RWPE1 (cell line): Measurements from ENCODE around the gene CCDC116.
A peak's percentile ranks its signal among the peaks of the same experiment; 100 is the strongest.

Source experiments
- CTCF ChIA-PET: fragments of 350-600 bp; sonication (Branson Sonifier 250); formaldehyde crosslinking; extraction: SDS; loops from one replicate; lab custom pipeline; 2021; lab: Yijun Ruan, JAX
- POLR2A ChIA-PET: fragments of 400-600 bp; formaldehyde crosslinking; extraction: SDS; loops from one replicate; lab custom pipeline; 2020; ENCODE audit warnings: antibody characterized with exemption; ENCODE audit not compliant: low non-redundant PET; lab: Yijun Ruan, JAX
- DNase-seq: peaks from one replicate; pipeline ENCODE4 v3.0.0; 2012; ENCODE audit warnings: low spot score
- H3K27ac ChIP-seq: fragments of 450-650 bp; 2 replicates; pipeline ENCODE4 v1.5.1; 2017
- TF ChIP-seq, protein P1 (sequence below): fragments of 450-650 bp; conservative IDR thresholded peaks from 2 replicates; pipeline ENCODE4 v1.5.1; 2017; ENCODE audit warnings: low read depth, mild to moderate bottlenecking

CCDC116 gene, protein sequence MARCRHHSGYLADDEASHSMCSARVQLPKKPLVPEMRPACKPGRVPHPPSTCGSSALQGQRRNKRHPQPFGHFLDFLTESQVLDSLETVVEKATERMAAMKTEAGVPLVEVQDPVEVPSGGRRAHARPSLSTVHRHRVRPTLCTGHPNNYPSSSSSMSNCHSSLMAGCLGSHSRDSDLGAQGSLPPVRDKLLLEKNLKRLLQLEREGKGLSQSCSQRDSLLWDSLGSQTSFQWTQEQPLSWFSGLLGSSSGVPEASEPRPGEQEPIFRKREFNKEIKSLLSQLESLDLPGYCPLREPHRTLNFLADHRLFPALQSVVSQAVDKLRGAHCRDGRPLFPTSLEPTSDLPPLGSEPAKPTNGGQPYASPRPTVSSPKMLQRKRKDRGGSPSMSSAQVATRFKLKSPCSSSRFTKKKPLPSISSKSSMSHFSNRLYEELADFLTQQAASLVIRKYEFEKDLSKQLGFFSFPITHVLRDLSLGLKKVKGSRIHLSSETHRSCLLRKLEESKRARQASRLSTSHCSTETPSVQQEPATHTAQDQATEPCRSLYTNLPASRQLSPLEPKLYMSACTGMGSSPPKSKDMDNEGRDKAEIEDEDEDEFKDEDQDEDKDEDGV

DNA sequence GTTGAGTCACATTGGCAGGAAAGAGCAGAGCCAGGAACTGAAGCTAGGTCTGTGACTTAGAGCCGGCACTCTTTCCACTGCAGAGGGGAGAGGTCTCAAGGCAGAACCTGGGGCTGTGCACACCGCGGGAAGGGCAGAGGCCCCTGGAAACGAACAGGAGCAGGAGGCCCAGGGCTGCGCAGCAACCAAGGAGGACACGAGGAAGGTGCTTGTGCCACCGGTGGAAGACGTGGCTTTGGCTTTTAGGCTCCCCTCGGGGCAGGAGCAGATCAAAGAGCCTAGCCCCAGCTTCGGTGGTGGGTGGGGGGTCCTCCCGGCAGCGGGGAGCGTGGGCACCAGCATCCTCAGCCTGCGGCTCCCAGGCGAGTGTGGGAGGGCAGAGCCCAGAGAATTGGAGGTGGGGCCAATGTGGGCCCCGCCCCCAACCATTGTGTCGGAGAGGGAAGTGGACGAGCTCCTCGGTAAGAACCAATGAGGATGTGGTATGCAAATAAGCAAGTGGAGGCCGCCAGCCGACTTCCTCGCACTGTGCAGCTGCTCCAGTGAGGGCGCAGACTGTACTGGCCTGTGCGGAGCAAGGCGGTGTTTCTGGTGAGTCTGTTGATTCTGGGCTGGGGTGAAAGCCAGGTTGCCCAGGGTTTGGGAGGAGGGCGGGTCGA is at the start of gene CCDC116:
Gene CCDC116 (plus strand): TSS at position 524 of the 659 bp plus-strand sequence. CDS start 422 bp downstream, outside the sequence.
- H3K27ac ChIP-seq = no peak within 1 kb of the TSS
- POLR2A ChIA-PET = no interaction called here
- CTCF ChIA-PET = no interaction called here
- no peak for DNase-seq
- TF ChIP-seq, protein P1, sequence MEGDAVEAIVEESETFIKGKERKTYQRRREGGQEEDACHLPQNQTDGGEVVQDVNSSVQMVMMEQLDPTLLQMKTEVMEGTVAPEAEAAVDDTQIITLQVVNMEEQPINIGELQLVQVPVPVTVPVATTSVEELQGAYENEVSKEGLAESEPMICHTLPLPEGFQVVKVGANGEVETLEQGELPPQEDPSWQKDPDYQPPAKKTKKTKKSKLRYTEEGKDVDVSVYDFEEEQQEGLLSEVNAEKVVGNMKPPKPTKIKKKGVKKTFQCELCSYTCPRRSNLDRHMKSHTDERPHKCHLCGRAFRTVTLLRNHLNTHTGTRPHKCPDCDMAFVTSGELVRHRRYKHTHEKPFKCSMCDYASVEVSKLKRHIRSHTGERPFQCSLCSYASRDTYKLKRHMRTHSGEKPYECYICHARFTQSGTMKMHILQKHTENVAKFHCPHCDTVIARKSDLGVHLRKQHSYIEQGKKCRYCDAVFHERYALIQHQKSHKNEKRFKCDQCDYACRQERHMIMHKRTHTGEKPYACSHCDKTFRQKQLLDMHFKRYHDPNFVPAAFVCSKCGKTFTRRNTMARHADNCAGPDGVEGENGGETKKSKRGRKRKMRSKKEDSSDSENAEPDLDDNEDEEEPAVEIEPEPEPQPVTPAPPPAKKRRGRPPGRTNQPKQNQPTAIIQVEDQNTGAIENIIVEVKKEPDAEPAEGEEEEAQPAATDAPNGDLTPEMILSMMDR = no peak

DNA sequence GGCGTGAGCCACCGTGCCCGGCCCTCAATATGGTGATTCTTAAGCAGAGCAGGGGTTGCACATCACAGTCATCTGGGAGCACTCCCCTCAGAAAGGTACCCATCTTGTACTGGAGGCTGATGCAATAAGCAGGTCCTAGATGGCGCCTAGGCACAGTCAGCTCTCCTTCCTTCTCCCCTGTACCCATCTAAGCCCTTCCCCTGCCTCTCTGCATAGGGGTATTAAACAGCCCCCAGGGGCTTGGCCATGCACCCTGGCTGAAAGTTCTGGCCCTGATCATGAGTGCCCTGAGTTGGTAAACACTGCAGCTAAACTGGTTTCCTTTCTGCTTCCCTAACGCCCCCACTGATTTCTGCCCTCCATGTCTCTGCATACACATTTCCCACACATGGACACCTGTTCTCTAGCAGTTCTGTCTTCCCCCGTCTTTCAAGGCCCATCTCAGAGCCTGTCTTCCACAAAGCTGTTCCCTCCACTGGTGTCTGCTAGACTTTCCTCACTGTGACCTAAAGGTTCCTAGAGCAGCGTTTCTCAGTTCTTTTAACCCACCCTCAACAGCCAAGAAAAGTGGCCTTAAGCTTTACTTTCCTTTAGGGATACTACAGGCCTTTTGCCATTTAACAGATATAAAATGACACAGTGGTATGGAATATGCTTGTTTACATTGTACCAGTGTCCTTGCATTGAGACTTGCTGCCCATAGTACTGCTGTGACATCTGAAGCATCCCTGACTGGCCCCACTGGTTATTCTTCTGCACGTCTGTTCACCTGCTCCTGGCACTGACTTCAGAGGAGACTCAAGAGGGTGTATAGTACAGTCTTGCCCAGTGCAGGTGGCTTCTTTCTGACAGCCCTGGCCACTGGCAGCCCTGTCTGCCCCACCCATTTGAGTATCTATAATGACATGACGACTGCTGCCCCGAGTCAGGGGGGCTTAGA is 49.5 kb upstream of the CCDC116 start:
- CTCF ChIA-PET = no interaction called here
- peak overlapping the region; percentile 56 for H3K27ac ChIP-seq
- POLR2A ChIA-PET = no interaction called here
- TF ChIP-seq, protein P1 = no peak
- DNase-seq = no peak

DNA sequence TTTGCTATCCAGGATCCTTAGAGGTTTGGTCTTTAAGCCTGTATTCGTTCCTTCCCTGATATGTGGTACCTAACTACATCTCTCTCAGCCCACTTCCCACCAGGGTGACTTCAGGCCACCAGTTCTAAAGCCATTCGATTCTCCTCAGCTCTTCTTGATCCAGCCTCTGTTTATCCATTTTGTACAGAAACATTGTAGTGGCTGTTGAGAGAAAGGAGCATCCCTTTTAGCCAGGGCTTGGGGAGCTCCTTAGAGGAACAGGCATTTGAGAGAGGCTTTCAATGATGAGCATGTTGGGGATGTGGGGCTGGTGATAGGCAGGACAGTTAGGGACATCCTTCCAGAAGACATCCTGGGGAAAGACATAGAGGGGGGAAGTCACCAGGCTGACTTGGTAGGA is 47.2 kb upstream of the CCDC116 start:
- DNase-seq = no peak
- H3K27ac ChIP-seq = no peak overlapping the region
- ChIA-PET CTCF (interaction anchor here (0.7 kb wide), 1 partner anchor 61 kb away, joined by 3 read pairs; no protein-coding TSS in a partner anchor), POLR2A (no interaction called here)
- TF ChIP-seq, protein P1 = no peak

DNA sequence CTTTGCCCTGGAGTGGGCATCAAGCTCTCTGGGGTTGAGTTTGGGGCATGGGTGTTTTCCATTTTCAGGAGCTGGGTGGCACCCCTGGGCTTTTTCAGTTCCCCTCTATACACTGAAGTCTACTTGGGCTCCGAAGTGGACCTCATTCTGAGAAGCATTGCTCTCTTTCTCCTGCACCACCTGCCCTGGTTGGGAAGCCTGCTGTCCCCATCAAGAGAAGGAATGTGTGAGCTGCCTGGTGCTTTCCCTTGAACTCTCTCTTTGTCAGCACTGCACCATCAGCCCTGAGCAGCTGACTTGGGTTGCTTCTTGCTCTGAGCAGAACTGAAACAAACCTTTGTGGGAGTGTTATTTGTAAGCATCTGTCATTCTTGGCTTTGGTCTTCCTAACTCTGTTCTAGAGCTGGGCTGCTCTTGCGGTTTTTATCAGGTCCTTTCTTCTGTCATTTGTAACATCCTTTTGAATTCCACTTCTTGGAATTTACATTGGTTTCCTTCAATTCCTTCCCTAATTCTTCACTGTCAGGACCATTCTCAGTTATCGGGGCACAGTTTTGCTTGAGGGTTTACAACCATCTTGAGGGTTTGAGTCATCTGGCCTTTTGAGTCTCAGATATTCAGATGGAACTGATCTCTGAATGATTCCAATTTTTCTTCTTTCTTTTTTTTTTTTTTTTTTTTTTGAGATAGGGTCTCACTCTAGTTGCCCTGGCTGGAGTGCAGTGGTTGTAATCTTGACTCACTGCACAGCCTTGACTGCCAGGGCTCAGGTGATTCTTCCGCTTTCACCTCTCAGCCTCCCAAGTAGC is 44.6 kb upstream of the CCDC116 start:
- no peak for DNase-seq
- H3K27ac ChIP-seq = no peak overlapping the region
- TF ChIP-seq, protein P1 = no peak
- ChIA-PET CTCF (interaction anchor here (0.6 kb wide), 1 partner anchor 486 kb away, joined by 4 read pairs; no protein-coding TSS in a partner anchor), POLR2A (no interaction called here)

DNA sequence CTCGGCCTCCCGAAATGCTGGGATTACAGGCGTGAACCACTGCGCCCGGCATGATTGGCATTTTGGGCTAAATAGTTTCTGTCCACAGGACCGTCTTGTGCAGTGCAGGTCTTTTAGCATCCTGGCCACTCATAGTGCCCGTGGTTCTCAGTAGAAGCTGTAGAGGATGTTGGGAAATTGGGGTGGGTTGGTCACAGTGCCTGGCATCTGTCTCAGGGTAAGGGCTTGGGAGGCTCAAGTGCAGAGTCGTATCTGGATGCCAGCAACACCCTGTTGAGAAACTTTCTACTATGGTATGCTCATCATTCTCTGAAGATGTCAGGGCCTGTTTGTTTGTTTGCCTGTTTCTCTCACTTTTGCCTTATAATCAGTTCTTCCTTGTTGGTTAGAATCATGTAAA is 43.2 kb upstream of the CCDC116 start:
- no peak overlapping the region for H3K27ac ChIP-seq
- TF ChIP-seq, protein P1 = no peak
- ChIA-PET POLR2A (no interaction called here), CTCF (no interaction called here)
- no peak for DNase-seq
